K562 (cell line): Measurements from ENCODE around the gene CUX1. TPM values are rescaled to one million over a fixed set of nuclear protein-coding genes. Genes with fewer than 3 reads are reported as not detected.

ENCODE experiments used
- MAZ ChIP-seq, 2 experiments: fragments of 450-650 bp in 1 of 2; sonication (generic) in 1 of 2; formaldehyde crosslinking; IDR thresholded peaks in 1 of 2; conservative IDR thresholded peaks in 1 of 2; 2 replicates each; pipeline versions ENCODE4 v1.4.0 to v1.5.0; 2020; ENCODE audit warnings: mild to moderate bottlenecking in 1 of 2, missing genetic modification reagents in 1 of 2
- POLR2B ChIP-seq: fragments of 450-650 bp; IDR thresholded peaks from 2 replicates; pipeline ENCODE4 v1.6.1; 2018; ENCODE audit warnings: low read depth; ENCODE audit not compliant: partially characterized antibody
- PURB ChIP-seq: sonication (generic); formaldehyde crosslinking; IDR thresholded peaks from 2 replicates; pipeline ENCODE4 v1.9.0; 2021; ENCODE audit warnings: low read depth, mild to moderate bottlenecking, missing genetic modification reagents
- ZBTB7A ChIP-seq: IDR thresholded peaks from 2 replicates; pipeline ENCODE4 v1.6.1; 2011; ENCODE audit warnings: low read depth, mild to moderate bottlenecking, low read length, moderate library complexity, borderline replicate concordance; ENCODE audit not compliant: control insufficient read depth
- ZFP36 ChIP-seq: fragments of 150-350 bp; IDR thresholded peaks from 2 replicates; pipeline ENCODE4 v1.6.1; 2018; ENCODE audit warnings: low read length, low read depth; ENCODE audit not compliant: partially characterized antibody
- ZNF551 ChIP-seq: fragments of 250-450 bp; sonication (Bioruptor Pico); IDR thresholded peaks from 2 replicates; pipeline ENCODE4 v1.5.0; 2021; ENCODE audit warnings: mild to moderate bottlenecking, moderate library complexity
- polyA plus RNA-seq, 8 experiments: library from polyadenylated mRNA; depleted of rRNA in 4 of 8; stranded (reverse) in 5 of 8; unstranded in 3 of 8; fragments of >200 nt; fragmentation: Nextera tagmentation in 2 of 8; fragmentation: Illumina TruSeq in 1 of 8; extraction: Ambion mirVana in 2 of 8; extraction: Trizol in 1 of 8; gene quantifications; 2 replicates each; pipeline versions ENCODE4 v1.2.1 to v1.2.3, GENCODE V29; 2011 to 2014; ENCODE audit warnings: inconsistent platforms in 1 of 8, missing spikeins in 1 of 8
- total RNA-seq, 7 experiments: library from RNA; depleted of rRNA in 6 of 7; stranded (reverse); fragments of >200 nt in 6 of 7; fragmentation: Illumina TruSeq in 2 of 7; extraction: Trizol in 2 of 7; gene quantifications; 2 replicates each; pipeline versions ENCODE4 v1.2.1 to v1.2.3, GENCODE V29; 2011 to 2021; ENCODE audit warnings: low replicate concordance in 1 of 7
- TF ChIP-seq, protein P1 (sequence below): sonication (generic); formaldehyde crosslinking; IDR thresholded peaks from 2 replicates; pipeline ENCODE4 v1.8.0; 2022; ENCODE audit warnings: mild to moderate bottlenecking, missing genetic modification reagents
- TF ChIP-seq, protein P2 (sequence below), 2 experiments: fragments of 450-650 bp in 1 of 2; IDR thresholded peaks; 2 replicates each; pipeline ENCODE4 v1.6.1; 2011 to 2017; ENCODE audit warnings: low read depth in 2 of 2, antibody characterized with exemption in 1 of 2, borderline replicate concordance in 1 of 2, low read length in 1 of 2, mild to moderate bottlenecking in 1 of 2, mixed read lengths in 1 of 2; ENCODE audit not compliant: control insufficient read depth in 1 of 2
- TF ChIP-seq, protein P3 (sequence below): fragments of 450-650 bp; conservative IDR thresholded peaks from 2 replicates; pipeline ENCODE4 v1.6.1; 2016; ENCODE audit warnings: missing genetic modification characterization, low read depth, mild to moderate bottlenecking, control low read depth, missing compliant biosample characterization
- TF ChIP-seq, protein P4 (sequence below): sonication (generic); formaldehyde crosslinking; IDR thresholded peaks from 2 replicates; pipeline ENCODE4 v1.8.1; 2023; ENCODE audit warnings: mild to moderate bottlenecking, missing genetic modification reagents
- TF ChIP-seq, protein P5 (sequence below): sonication (generic); IDR thresholded peaks from 2 replicates; pipeline ENCODE4 v1.6.1; 2016

Gene CUX1
- total and polyA plus RNA-seq, 9 of the 15 experiments (the other 6 are each of a cell fraction or from before 2014, with no cell fraction given), result 3.6 to 55.3 (median 25.2) TPM

DNA sequence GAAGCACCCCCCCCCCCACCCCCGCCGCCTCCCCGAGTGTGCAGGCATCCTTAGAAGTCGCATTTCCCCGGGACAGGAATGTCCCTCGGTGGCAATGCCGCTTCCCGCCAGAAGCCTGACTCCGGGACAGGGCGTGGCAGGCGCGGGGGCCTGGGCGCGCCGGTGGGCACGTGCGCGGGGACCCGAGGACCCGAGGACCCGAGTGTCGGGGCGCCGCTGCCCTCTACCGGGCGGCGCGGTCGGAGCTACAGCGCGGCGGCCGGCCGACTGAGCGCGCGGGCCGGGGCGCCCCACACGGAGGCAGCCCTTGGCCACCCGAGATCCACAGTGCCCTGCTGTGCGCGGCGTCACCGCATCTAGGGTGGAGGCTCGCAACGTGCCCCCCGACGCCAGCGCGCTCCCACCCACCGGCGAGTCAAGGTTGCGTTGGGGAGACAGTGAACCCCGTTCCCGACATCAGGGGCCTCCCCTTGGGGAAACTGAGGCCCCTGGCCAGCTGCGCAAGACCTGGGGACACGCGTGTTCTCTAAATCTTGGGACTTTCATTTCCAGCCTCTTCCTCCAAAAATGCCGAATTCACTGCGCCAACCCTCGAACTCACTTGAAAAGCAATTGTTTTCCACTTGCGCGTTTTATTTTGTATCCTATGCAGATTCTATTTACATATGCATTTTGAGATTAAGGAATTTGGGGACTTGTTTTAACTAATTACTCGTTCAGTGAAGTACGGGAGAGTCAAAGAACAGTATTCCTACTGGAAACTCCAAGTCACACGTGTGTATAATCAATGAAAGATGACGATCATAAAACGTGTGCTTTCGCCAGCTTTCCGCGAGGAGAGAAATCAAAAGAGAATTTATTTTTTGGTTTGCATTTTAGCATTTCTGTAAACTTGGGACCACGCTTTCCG is 3.1 kb upstream of the CUX1 start (continued):
- TF ChIP-seq ZBTB7A (peak; percentile 96), MAZ (CRISPR knock-in tag; conservative IDR thresholded peaks at IDR 0.05 in 1 of 2, IDR thresholded peaks at IDR 0.05 in 1 of 2) (peak; percentile 27 to 91; a peak in 2 of 4 replicates), ZFP36 (no peak), POLR2B (peak; percentile 32), ZNF551 (no peak), PURB (CRISPR knock-in tag) (no peak)
- TF ChIP-seq, protein P1, sequence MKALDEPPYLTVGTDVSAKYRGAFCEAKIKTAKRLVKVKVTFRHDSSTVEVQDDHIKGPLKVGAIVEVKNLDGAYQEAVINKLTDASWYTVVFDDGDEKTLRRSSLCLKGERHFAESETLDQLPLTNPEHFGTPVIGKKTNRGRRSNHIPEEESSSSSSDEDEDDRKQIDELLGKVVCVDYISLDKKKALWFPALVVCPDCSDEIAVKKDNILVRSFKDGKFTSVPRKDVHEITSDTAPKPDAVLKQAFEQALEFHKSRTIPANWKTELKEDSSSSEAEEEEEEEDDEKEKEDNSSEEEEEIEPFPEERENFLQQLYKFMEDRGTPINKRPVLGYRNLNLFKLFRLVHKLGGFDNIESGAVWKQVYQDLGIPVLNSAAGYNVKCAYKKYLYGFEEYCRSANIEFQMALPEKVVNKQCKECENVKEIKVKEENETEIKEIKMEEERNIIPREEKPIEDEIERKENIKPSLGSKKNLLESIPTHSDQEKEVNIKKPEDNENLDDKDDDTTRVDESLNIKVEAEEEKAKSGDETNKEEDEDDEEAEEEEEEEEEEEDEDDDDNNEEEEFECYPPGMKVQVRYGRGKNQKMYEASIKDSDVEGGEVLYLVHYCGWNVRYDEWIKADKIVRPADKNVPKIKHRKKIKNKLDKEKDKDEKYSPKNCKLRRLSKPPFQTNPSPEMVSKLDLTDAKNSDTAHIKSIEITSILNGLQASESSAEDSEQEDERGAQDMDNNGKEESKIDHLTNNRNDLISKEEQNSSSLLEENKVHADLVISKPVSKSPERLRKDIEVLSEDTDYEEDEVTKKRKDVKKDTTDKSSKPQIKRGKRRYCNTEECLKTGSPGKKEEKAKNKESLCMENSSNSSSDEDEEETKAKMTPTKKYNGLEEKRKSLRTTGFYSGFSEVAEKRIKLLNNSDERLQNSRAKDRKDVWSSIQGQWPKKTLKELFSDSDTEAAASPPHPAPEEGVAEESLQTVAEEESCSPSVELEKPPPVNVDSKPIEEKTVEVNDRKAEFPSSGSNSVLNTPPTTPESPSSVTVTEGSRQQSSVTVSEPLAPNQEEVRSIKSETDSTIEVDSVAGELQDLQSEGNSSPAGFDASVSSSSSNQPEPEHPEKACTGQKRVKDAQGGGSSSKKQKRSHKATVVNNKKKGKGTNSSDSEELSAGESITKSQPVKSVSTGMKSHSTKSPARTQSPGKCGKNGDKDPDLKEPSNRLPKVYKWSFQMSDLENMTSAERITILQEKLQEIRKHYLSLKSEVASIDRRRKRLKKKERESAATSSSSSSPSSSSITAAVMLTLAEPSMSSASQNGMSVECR (CRISPR knock-in tag), result peak; percentile 74
- TF ChIP-seq, protein P2, sequence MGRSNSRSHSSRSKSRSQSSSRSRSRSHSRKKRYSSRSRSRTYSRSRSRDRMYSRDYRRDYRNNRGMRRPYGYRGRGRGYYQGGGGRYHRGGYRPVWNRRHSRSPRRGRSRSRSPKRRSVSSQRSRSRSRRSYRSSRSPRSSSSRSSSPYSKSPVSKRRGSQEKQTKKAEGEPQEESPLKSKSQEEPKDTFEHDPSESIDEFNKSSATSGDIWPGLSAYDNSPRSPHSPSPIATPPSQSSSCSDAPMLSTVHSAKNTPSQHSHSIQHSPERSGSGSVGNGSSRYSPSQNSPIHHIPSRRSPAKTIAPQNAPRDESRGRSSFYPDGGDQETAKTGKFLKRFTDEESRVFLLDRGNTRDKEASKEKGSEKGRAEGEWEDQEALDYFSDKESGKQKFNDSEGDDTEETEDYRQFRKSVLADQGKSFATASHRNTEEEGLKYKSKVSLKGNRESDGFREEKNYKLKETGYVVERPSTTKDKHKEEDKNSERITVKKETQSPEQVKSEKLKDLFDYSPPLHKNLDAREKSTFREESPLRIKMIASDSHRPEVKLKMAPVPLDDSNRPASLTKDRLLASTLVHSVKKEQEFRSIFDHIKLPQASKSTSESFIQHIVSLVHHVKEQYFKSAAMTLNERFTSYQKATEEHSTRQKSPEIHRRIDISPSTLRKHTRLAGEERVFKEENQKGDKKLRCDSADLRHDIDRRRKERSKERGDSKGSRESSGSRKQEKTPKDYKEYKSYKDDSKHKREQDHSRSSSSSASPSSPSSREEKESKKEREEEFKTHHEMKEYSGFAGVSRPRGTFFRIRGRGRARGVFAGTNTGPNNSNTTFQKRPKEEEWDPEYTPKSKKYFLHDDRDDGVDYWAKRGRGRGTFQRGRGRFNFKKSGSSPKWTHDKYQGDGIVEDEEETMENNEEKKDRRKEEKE (IDR thresholded peaks at IDR 0.05; ENCODE audit: borderline replicate concordance in 1 of 2, control insufficient read depth in 1 of 2, low read depth in 2 of 2, low read length in 1 of 2), result peak in 1 of 2 experiments; percentile 54; a peak in 1 of 4 replicates
- TF ChIP-seq, protein P3, sequence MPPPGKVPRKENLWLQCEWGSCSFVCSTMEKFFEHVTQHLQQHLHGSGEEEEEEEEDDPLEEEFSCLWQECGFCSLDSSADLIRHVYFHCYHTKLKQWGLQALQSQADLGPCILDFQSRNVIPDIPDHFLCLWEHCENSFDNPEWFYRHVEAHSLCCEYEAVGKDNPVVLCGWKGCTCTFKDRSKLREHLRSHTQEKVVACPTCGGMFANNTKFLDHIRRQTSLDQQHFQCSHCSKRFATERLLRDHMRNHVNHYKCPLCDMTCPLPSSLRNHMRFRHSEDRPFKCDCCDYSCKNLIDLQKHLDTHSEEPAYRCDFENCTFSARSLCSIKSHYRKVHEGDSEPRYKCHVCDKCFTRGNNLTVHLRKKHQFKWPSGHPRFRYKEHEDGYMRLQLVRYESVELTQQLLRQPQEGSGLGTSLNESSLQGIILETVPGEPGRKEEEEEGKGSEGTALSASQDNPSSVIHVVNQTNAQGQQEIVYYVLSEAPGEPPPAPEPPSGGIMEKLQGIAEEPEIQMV (tag), result no peak
- TF ChIP-seq, protein P4, sequence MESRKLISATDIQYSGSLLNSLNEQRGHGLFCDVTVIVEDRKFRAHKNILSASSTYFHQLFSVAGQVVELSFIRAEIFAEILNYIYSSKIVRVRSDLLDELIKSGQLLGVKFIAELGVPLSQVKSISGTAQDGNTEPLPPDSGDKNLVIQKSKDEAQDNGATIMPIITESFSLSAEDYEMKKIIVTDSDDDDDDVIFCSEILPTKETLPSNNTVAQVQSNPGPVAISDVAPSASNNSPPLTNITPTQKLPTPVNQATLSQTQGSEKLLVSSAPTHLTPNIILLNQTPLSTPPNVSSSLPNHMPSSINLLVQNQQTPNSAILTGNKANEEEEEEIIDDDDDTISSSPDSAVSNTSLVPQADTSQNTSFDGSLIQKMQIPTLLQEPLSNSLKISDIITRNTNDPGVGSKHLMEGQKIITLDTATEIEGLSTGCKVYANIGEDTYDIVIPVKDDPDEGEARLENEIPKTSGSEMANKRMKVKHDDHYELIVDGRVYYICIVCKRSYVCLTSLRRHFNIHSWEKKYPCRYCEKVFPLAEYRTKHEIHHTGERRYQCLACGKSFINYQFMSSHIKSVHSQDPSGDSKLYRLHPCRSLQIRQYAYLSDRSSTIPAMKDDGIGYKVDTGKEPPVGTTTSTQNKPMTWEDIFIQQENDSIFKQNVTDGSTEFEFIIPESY (CRISPR knock-in tag), result peak; percentile 67
- TF ChIP-seq, protein P5, sequence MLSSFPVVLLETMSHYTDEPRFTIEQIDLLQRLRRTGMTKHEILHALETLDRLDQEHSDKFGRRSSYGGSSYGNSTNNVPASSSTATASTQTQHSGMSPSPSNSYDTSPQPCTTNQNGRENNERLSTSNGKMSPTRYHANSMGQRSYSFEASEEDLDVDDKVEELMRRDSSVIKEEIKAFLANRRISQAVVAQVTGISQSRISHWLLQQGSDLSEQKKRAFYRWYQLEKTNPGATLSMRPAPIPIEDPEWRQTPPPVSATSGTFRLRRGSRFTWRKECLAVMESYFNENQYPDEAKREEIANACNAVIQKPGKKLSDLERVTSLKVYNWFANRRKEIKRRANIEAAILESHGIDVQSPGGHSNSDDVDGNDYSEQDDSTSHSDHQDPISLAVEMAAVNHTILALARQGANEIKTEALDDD, result no peak
